Measurements from ENCODE around the gene LGALS14.

LGALS14 gene

DNA sequence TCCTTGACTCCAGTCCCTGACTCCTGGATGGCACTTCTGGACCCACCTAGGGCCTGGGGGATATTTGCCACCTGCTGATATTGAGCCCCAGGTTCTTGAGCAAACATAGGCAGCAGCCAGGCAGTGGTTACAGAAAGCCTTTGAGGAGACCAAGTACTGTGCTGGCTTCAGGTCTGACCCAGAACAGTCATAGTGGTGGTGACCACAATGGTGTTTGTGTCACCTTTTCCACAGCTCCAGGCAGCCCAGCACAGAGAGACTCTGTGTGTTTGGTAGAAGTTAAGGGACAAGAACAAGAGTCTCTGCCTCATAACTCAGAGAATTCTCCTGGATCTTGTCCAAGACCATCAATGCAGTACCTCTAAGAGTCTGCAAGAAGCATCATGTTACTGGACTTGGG, 48.1 kb downstream of the LGALS14 start:
- no peak for DNase-seq

DNA sequence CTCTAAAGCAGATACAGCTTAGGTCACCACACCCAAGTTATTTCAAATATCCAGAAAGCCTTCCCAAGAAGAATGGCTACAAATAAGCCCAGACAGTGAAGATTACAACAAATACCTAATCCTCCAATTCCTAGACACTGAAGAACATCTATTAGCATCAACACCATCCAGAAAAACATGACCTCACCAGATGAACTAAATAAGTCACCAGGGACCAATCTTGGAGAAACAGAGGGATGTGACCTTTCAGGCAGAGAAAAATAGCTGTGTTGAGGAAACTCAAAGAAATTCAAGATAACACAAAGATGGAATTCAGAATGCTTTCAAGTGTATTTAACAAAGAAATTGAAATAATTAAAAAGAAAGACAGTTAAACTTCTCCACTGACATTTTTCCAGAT, 48.5 kb downstream of the LGALS14 start:
- DNase-seq: no peak

DNA sequence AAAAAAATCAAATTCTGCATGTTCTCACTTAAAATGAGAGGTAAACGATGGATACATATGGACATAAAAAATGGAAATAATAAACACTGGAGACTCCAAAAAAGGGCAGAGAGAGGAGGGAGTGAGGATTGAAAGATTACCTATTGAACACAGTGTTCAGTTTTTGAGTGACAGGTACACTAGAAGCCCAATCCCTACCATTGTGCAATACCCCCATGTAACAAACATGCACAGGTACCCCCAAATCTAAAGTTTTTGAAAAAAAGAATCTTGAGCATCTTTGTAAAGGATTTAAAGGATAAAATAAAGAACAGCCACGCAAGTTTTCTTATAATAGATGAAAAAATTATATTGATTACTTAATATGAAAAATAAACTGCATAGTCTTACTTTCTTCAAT, 50.3 kb downstream of the LGALS14 start:
- no peak for DNase-seq

DNA sequence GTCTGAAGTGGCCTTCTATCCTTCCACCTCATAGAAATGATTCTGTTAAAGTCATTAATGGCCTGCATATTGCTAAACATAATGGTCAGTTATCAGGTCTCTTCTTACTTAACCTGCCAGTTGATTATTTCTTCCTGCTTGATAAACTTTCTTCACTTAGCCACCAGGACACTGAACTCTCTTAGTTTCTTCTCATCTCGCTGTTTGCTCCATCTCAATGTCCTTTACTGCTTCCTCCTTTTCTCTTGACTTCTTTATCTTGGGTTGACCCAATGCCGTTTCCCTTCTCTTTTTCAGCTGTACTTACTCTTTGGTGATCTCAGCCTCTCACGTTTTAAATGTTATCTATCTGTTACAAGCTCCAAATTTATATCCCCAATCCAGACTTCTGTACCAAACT, 50.7 kb downstream of the LGALS14 start:
- DNase-seq: no peak
